NCI-H2227 (cell line): ENCODE measurements around the gene NTM.
A peak's percentile ranks its signal among the peaks of the same experiment; 100 is the strongest.

Experiments used
- DNase-seq: peaks from one replicate; lab custom pipeline; 2025; ENCODE audit not compliant: unreplicated experiment; lab: John Stamatoyannopoulos, UW

NTM gene

GRCh38 chr11:131807876-131808275 is 437.5 kb downstream of the NTM start:
- DNase-seq: no peak

GRCh38 chr11:131808470-131808869 is 438.1 kb downstream of the NTM start:
- no peak for DNase-seq

GRCh38 chr11:131809203-131809918 is 438.9 kb downstream of the NTM start:
- no peak for DNase-seq

- DNase-seq: no peak
Measured at GRCh38 chr11:131810541-131810940, 440.1 kb downstream of the NTM start.

- peak; percentile 29 for DNase-seq
Measured at GRCh38 chr11:131811383-131811782, 441.0 kb downstream of the NTM start.

- DNase-seq: no peak
Measured at GRCh38 chr11:131814108-131814507, 443.7 kb downstream of the NTM start.

- DNase-seq: no peak
Measured at GRCh38 chr11:131815590-131815989, 445.2 kb downstream of the NTM start.

- no peak for DNase-seq
Measured at GRCh38 chr11:131816051-131816450, 445.6 kb downstream of the NTM start.

- DNase-seq: peak; percentile 17
Measured at GRCh38 chr11:131817687-131818188, 447.3 kb downstream of the NTM start.

GRCh38 chr11:131819865-131820264 is 449.4 kb downstream of the NTM start:
- DNase-seq: peak; percentile 84

GRCh38 chr11:131822506-131822905 is 452.1 kb downstream of the NTM start:
- no peak for DNase-seq

GRCh38 chr11:131823772-131824171 is 453.4 kb downstream of the NTM start:
- peak; percentile 56 for DNase-seq

- DNase-seq: no peak
Measured at GRCh38 chr11:131824771-131825170, 454.4 kb downstream of the NTM start.

- no peak for DNase-seq
Measured at GRCh38 chr11:131827430-131827829, 457.0 kb downstream of the NTM start.

- no peak for DNase-seq
Measured at GRCh38 chr11:131829725-131830124, 459.3 kb downstream of the NTM start.

GRCh38 chr11:131832079-131832478 is 461.7 kb downstream of the NTM start:
- no peak for DNase-seq

- no peak for DNase-seq
Measured at GRCh38 chr11:131833366-131833765, 463.0 kb downstream of the NTM start.

GRCh38 chr11:131837562-131837961 is 467.1 kb downstream of the NTM start:
- DNase-seq: no peak

GRCh38 chr11:131838016-131838415 is 467.6 kb downstream of the NTM start:
- no peak for DNase-seq

GRCh38 chr11:131839326-131839725 is 468.9 kb downstream of the NTM start:
- no peak for DNase-seq

- DNase-seq: no peak
Measured at GRCh38 chr11:131840545-131840944, 470.1 kb downstream of the NTM start.

GRCh38 chr11:131841028-131841427 is 470.6 kb downstream of the NTM start:
- DNase-seq: no peak
